Fibroblast of lung (primary cell): ENCODE data around the gene ATF4. TPM values are rescaled to one million over a fixed set of nuclear protein-coding genes. Genes with fewer than 3 reads are reported as not detected.

ENCODE experiments used
- DNase-seq, 2 donors: peaks; one replicate each; pipeline versions ENCODE4 v3.0.0 to v3.0.0-alpha.2; 2010; ENCODE audit warnings: low read depth in 2 of 2
- H2AFZ ChIP-seq: 2 replicates; pipeline ENCODE4 v1.5.1; 2012; ENCODE audit warnings: low read length, control low read depth, inconsistent platforms
- H3K27ac ChIP-seq: 2 replicates; pipeline ENCODE4 v1.5.1; 2011; ENCODE audit warnings: low read length, control low read depth; ENCODE audit not compliant: insufficient read depth
- H3K27me3 ChIP-seq: 2 replicates; pipeline ENCODE4 v1.5.1; 2011; ENCODE audit warnings: mild to moderate bottlenecking, low read length; ENCODE audit not compliant: control insufficient read depth, insufficient read depth
- H3K36me3 ChIP-seq: 2 replicates; pipeline ENCODE4 v1.5.1; 2011; ENCODE audit warnings: low read length; ENCODE audit not compliant: control insufficient read depth, insufficient read depth
- H3K4me1 ChIP-seq: 2 replicates; pipeline ENCODE4 v1.5.1; 2011; ENCODE audit warnings: low read length; ENCODE audit not compliant: control insufficient read depth, insufficient read depth; ENCODE audit errors: extremely low read depth
- H3K4me2 ChIP-seq: 2 replicates; pipeline ENCODE4 v1.5.1; 2011; ENCODE audit warnings: low read length, control low read depth; ENCODE audit not compliant: insufficient read depth; ENCODE audit errors: extremely low read depth
- H3K4me3 ChIP-seq, 4 experiments: fragments of 200-600 bp in 1 of 4; sonication (generic) in 1 of 4; replicated peaks in 1 of 4; 2 replicates each; pipeline ENCODE4 v1.5.1; 2011 to 2016; ENCODE audit warnings: low read length in 4 of 4, low read depth in 3 of 4, mild to moderate bottlenecking in 3 of 4, control low read depth in 2 of 4, inconsistent platforms in 1 of 4, mixed read lengths in 1 of 4; ENCODE audit not compliant: insufficient read depth in 1 of 4; ENCODE audit errors: control extremely low read depth in 1 of 4
- H3K79me2 ChIP-seq: 2 replicates; pipeline ENCODE4 v1.5.1; 2012; ENCODE audit warnings: mild to moderate bottlenecking, low read length, inconsistent platforms; ENCODE audit not compliant: control insufficient read depth, insufficient read depth
- H3K9ac ChIP-seq: 2 replicates; pipeline ENCODE4 v1.5.1; 2011; ENCODE audit warnings: mild to moderate bottlenecking, low read length, control low read depth; ENCODE audit not compliant: insufficient read depth
- H3K9me3 ChIP-seq: 2 replicates; pipeline ENCODE4 v1.5.1; 2012; ENCODE audit warnings: low read depth, low read length; ENCODE audit not compliant: control insufficient read depth, insufficient read depth
- H4K20me1 ChIP-seq: 2 replicates; pipeline ENCODE4 v1.5.1; 2011; ENCODE audit warnings: low read length; ENCODE audit not compliant: control insufficient read depth, insufficient read depth; ENCODE audit errors: extremely low read depth
- EZH2 ChIP-seq: IDR thresholded peaks from 2 replicates; pipeline ENCODE4 v1.5.1; 2012; ENCODE audit warnings: low read length, control low read depth, mild to moderate bottlenecking; ENCODE audit errors: missing control alignments
- polyA plus RNA-seq, 2 donors: library from polyadenylated mRNA; depleted of rRNA in 1 of 2; stranded (reverse) in 1 of 2; unstranded in 1 of 2; fragments of >200 nt; gene quantifications; 2 replicates each; pipeline ENCODE4 v1.2.1, GENCODE V29; 2011 to 2012; ENCODE audit warnings: missing spikeins in 1 of 2
- total RNA-seq: library from RNA; depleted of rRNA; stranded (reverse); fragments of >200 nt; gene quantifications from 2 replicates; pipeline ENCODE4 v1.2.1, GENCODE V29; 2014
- TF ChIP-seq, protein P1 (sequence below), 2 donors: IDR thresholded peaks in 1 of 2; conservative IDR thresholded peaks in 1 of 2; 1 replicate in 1 of 2; 2 replicates in 1 of 2; pipeline ENCODE4 v1.5.1; 2011 to 2012; ENCODE audit warnings: low read length in 2 of 2, control low read depth in 1 of 2, inconsistent platforms in 1 of 2, low read depth in 1 of 2, mild to moderate bottlenecking in 1 of 2

Gene ATF4
- total and polyA plus RNA-seq, 2 donors (not counting 1 experiment from before 2014, with no cell fraction given): 546 to 555 TPM

- Histone ChIP-seq H3K27ac (no peak overlapping the region), H3K27me3 (no peaks in the 10 kb centered on the region)
- TF ChIP-seq EZH2: no peak
- TF ChIP-seq, protein P1, sequence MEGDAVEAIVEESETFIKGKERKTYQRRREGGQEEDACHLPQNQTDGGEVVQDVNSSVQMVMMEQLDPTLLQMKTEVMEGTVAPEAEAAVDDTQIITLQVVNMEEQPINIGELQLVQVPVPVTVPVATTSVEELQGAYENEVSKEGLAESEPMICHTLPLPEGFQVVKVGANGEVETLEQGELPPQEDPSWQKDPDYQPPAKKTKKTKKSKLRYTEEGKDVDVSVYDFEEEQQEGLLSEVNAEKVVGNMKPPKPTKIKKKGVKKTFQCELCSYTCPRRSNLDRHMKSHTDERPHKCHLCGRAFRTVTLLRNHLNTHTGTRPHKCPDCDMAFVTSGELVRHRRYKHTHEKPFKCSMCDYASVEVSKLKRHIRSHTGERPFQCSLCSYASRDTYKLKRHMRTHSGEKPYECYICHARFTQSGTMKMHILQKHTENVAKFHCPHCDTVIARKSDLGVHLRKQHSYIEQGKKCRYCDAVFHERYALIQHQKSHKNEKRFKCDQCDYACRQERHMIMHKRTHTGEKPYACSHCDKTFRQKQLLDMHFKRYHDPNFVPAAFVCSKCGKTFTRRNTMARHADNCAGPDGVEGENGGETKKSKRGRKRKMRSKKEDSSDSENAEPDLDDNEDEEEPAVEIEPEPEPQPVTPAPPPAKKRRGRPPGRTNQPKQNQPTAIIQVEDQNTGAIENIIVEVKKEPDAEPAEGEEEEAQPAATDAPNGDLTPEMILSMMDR (conservative IDR thresholded peaks at IDR 0.05 in 1 of 2, IDR thresholded peaks at IDR 0.05 in 1 of 2; ENCODE audit: low read depth in 1 of 2, low read length in 2 of 2): no peak
Observed at GRCh38 chr22:39475337-39475736, 45.0 kb upstream of the ATF4 start.

GRCh38 chr22:39475902-39476301 lies 44.5 kb upstream of the ATF4 start:
- Histone ChIP-seq H3K4me3 (no peak overlapping the region), H3K9me3 (no peaks in the 10 kb centered on the region), H3K36me3 (no peaks in the 10 kb centered on the region), H2AFZ (no peak overlapping the region), H3K79me2 (no peaks in the 10 kb centered on the region), H3K4me2 (no peak overlapping the region), H3K4me1 (peaks cover 3% of the 10 kb centered on the region), H4K20me1 (no peaks in the 10 kb centered on the region), H3K9ac (no peak overlapping the region), H3K27me3 (no peaks in the 10 kb centered on the region), H3K27ac (no peak overlapping the region)
- TF ChIP-seq, protein P1 (conservative IDR thresholded peaks at IDR 0.05 in 1 of 2, IDR thresholded peaks at IDR 0.05 in 1 of 2; ENCODE audit: low read depth in 1 of 2, low read length in 2 of 2): no peak
- no peak for TF ChIP-seq EZH2
- DNase-seq: no peak

More at GRCh38 chr22:39475337-39475736, 45.0 kb upstream of the ATF4 start:
- no peaks in the 10 kb centered on the region for H3K36me3 ChIP-seq
- H2AFZ ChIP-seq: no peak overlapping the region
- H4K20me1 ChIP-seq: no peaks in the 10 kb centered on the region
- DNase-seq: no peak
- H3K4me3 ChIP-seq: no peak overlapping the region
- H3K9me3 ChIP-seq: no peaks in the 10 kb centered on the region
- peaks cover 3% of the 10 kb centered on the region for H3K4me1 ChIP-seq
- no peak overlapping the region for H3K4me2 ChIP-seq
- H3K9ac ChIP-seq: no peak overlapping the region
- no peaks in the 10 kb centered on the region for H3K79me2 ChIP-seq

DNA sequence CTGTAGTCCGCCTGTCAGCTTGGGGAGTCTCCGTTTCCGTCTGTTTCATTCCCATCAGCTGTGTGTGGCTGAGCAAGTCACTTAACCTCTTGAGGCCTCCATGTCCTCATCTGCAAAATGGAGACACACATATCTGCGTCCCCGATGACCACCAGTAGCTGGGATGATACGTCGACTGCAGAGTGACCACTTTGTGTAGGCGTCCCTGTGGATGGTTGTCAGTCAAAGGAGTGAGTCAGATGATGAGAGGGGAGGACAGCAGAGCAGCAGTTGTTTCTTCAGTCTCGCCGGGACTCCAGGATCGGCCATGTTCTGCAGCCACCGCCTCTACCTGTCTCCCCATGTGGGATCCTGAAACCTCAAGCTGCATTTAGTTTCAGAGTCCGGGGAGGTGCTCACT lies 43.7 kb upstream of the ATF4 start:
- Histone ChIP-seq H4K20me1 (no peaks in the 10 kb centered on the region), H3K79me2 (no peaks in the 10 kb centered on the region), H3K4me2 (no peak overlapping the region), H3K4me1 (peaks cover 3% of the 10 kb centered on the region), H3K27ac (no peak overlapping the region), H3K27me3 (no peaks in the 10 kb centered on the region), H3K9ac (no peak overlapping the region), H3K9me3 (no peaks in the 10 kb centered on the region), H3K36me3 (no peaks in the 10 kb centered on the region), H2AFZ (no peak overlapping the region), H3K4me3 (no peak overlapping the region)
- TF ChIP-seq, protein P1 (conservative IDR thresholded peaks at IDR 0.05 in 1 of 2, IDR thresholded peaks at IDR 0.05 in 1 of 2; ENCODE audit: low read depth in 1 of 2, low read length in 2 of 2): no peak
- TF ChIP-seq EZH2: no peak
- no peak for DNase-seq
